Measurements from ENCODE around the gene KIRREL3.

Gene KIRREL3

GRCh38 chr11:127000291-127000968 is at the start of gene KIRREL3:
Gene KIRREL3, minus strand, starts transcription at chr11:127000770.
- no peak for FAIRE-seq

GRCh38 chr11:127050186-127050585 is 49.6 kb upstream of the KIRREL3 start:
- no peak for FAIRE-seq

GRCh38 chr11:127049486-127049885 is 48.9 kb upstream of the KIRREL3 start:
- no peak for FAIRE-seq

GRCh38 chr11:127044535-127044934 is 44.0 kb upstream of the KIRREL3 start:
- no peak for FAIRE-seq

- FAIRE-seq = no peak
These were observed 41.9 kb upstream of the KIRREL3 start for GRCh38 chr11:127042445-127042844.

- FAIRE-seq = no peak
These were observed 39.0 kb upstream of the KIRREL3 start for GRCh38 chr11:127039591-127039990.

- FAIRE-seq = no peak
These were observed 37.0 kb upstream of the KIRREL3 start for GRCh38 chr11:127037596-127037995.

GRCh38 chr11:127037001-127037400 is 36.4 kb upstream of the KIRREL3 start:
- FAIRE-seq = no peak

- FAIRE-seq = no peak
These were observed 35.3 kb upstream of the KIRREL3 start for GRCh38 chr11:127035824-127036223.

GRCh38 chr11:127034973-127035372 is 34.4 kb upstream of the KIRREL3 start:
- no peak for FAIRE-seq

- no peak for FAIRE-seq
These were observed 28.1 kb upstream of the KIRREL3 start for GRCh38 chr11:127028648-127029047.

- no peak for FAIRE-seq
These were observed 27.2 kb upstream of the KIRREL3 start for GRCh38 chr11:127027789-127028188.

- FAIRE-seq = no peak
These were observed 26.4 kb upstream of the KIRREL3 start for GRCh38 chr11:127027000-127027399.

GRCh38 chr11:127023991-127024390 is 23.4 kb upstream of the KIRREL3 start:
- no peak for FAIRE-seq

GRCh38 chr11:127018683-127019279 is 18.2 kb upstream of the KIRREL3 start:
- FAIRE-seq = no peak

- no peak for FAIRE-seq
These were observed 16.9 kb upstream of the KIRREL3 start for GRCh38 chr11:127017482-127017881.

GRCh38 chr11:127013550-127013949 is 13.0 kb upstream of the KIRREL3 start:
- FAIRE-seq = no peak

- FAIRE-seq = no peak
These were observed 5.7 kb upstream of the KIRREL3 start for GRCh38 chr11:127006311-127006710.

GRCh38 chr11:127003260-127003981 is 2.9 kb upstream of the KIRREL3 start:
- no peak for FAIRE-seq

GRCh38 chr11:127002669-127003259 is 2.2 kb upstream of the KIRREL3 start:
- FAIRE-seq = no peak

GRCh38 chr11:127000981-127001380 is 411 bp upstream of the KIRREL3 start:
- no peak for FAIRE-seq

- FAIRE-seq = no peak
These were observed 1.2 kb downstream of the KIRREL3 start for GRCh38 chr11:126999366-126999765.

GRCh38 chr11:126997641-126998040 is 2.9 kb downstream of the KIRREL3 start:
- no peak for FAIRE-seq

GRCh38 chr11:126997196-126997595 is 3.4 kb downstream of the KIRREL3 start:
- no peak for FAIRE-seq
